Measurements from ENCODE around the gene CDK19. TPM values are rescaled to one million over a fixed set of nuclear protein-coding genes. Genes with fewer than 3 reads are reported as not detected.
"Not testable (repeated sequence)": the region's sequence is repeated elsewhere in the genome, so short reads cannot be mapped to it uniquely, and the experiment has no call there.

CDK19 gene
- total RNA-seq, 1 donor from 2014 or later = 34.4 TPM

DNA sequence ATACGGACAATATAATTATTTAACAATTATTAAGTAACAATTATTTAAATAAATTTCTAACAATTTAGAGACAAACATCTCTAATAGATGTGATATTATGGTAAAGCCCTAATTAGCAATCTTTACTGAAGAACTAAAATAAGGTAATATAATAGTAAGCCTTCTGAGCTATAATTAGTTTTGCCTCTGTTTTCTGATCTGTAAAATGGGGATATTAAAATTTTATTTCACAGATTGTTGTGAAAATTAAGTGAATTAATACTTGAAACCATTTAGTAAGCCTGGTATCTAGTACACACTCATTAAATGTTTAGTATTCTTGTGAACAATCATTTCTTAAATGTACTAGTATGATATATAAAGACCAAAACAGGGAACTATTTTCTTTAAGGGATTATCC is 70.3 kb downstream of the CDK19 start:
- no peaks in the 10 kb centered on the region for H3K4me1 ChIP-seq
- no peak overlapping the region for H3K4me3 ChIP-seq
- H3K9me3 ChIP-seq (ENCODE audit: low read depth) = peaks cover 8% of the 10 kb centered on the region
- H2AFZ ChIP-seq (replicated peaks) = no peak overlapping the region
- no peaks in the 10 kb centered on the region for H3K27me3 ChIP-seq
- no peak for DNase-seq (ENCODE audit: low spot score)
- H3K9ac ChIP-seq = no peak overlapping the region
- no peak overlapping the region for H3K4me3 Mint-ChIP-seq
- TF ChIP-seq EZH2 (IDR thresholded peaks at IDR 0.05) = no peak
- no peak for TF ChIP-seq EZH2phosphoT487 (IDR thresholded peaks at IDR 0.05)
- TF ChIP-seq, protein P1, sequence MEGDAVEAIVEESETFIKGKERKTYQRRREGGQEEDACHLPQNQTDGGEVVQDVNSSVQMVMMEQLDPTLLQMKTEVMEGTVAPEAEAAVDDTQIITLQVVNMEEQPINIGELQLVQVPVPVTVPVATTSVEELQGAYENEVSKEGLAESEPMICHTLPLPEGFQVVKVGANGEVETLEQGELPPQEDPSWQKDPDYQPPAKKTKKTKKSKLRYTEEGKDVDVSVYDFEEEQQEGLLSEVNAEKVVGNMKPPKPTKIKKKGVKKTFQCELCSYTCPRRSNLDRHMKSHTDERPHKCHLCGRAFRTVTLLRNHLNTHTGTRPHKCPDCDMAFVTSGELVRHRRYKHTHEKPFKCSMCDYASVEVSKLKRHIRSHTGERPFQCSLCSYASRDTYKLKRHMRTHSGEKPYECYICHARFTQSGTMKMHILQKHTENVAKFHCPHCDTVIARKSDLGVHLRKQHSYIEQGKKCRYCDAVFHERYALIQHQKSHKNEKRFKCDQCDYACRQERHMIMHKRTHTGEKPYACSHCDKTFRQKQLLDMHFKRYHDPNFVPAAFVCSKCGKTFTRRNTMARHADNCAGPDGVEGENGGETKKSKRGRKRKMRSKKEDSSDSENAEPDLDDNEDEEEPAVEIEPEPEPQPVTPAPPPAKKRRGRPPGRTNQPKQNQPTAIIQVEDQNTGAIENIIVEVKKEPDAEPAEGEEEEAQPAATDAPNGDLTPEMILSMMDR (IDR thresholded peaks at IDR 0.05) = no peak
- H3K27ac Mint-ChIP-seq = no peak overlapping the region
- no peak overlapping the region for H3K4me2 ChIP-seq
- peaks cover 25% of the 10 kb centered on the region for H3K79me2 ChIP-seq (ENCODE audit: low read depth)
- H3K9me3 Mint-ChIP-seq = peaks cover 31% of the 10 kb centered on the region
- H3K27ac ChIP-seq = no peak overlapping the region
- H3K36me3 Mint-ChIP-seq = peaks cover 36% of the 10 kb centered on the region
- H3K27me3 Mint-ChIP-seq (ENCODE audit: insufficient read depth, low read depth) = no peaks in the 10 kb centered on the region
- H3K4me1 Mint-ChIP-seq = no peaks in the 10 kb centered on the region
- no peaks in the 10 kb centered on the region for H3F3A ChIP-seq (ENCODE audit: low read depth)
- no peaks in the 10 kb centered on the region for H4K20me1 ChIP-seq (ENCODE audit: low read depth)
- H3K36me3 ChIP-seq = peaks cover 29% of the 10 kb centered on the region

DNA sequence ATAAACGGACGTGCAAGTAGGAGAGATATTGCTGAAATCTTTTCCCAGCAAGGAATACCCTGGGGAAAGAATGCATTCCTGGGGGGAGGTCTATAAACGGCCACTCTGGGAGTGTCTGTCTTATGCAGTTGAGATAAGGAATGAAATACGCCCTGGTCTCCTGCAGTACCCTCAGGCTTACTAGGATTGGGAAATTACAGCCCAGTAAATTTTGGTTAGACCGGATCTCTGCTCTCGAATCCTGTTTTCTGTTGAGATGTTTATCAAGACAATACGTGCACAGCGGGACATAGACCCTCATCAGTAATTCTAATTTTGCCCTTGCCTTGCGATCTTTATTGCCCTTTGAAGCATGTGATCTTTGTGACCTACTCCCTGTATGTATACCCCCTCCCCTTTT is 72.7 kb downstream of the CDK19 start:
- not testable (repeated sequence) for H3K27me3 Mint-ChIP-seq (ENCODE audit: insufficient read depth, low read depth); H3K27ac Mint-ChIP-seq; H3K9me3 ChIP-seq (ENCODE audit: low read depth)

DNA sequence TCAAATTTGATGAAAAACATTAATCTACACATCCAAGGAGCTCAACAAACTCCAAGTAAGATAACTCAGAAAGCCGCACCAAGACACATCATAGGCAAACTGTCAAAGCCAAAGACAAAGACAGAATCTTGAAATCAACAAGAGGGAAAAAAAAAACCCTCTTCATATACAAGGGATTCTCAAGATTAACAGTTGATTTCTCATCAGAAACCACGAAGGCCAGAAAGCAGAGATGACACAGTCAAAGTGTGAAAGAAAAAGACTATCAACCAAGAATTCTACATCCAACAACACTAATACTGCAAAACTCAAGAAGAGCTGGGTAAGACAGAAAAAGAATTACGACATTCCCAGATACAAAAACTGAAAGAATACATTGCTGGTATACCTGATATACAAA is 73.8 kb downstream of the CDK19 start:
- Histone ChIP-seq H3K4me2 (no peak overlapping the region), H3K4me3 (no peak overlapping the region)
- no peaks in the 10 kb centered on the region for H3K4me1 Mint-ChIP-seq

More for the DNA sequence above, 72.7 kb downstream of the CDK19 start:
- H3K4me3 ChIP-seq; H3F3A ChIP-seq (ENCODE audit: low read depth); H3K4me2 ChIP-seq; H3K27me3 ChIP-seq; DNase-seq (ENCODE audit: low spot score); H3K4me3 Mint-ChIP-seq; H3K9ac ChIP-seq; H4K20me1 ChIP-seq (ENCODE audit: low read depth); H3K27ac ChIP-seq; H3K79me2 ChIP-seq (ENCODE audit: low read depth); H3K4me1 ChIP-seq; H2AFZ ChIP-seq (replicated peaks); H3K4me1 Mint-ChIP-seq: not testable (repeated sequence)
- Mint-ChIP-seq H3K36me3 (peaks cover 38% of the 10 kb centered on the region), H3K9me3 (peaks cover 31% of the 10 kb centered on the region)
- peaks cover 31% of the 10 kb centered on the region for H3K36me3 ChIP-seq

DNA sequence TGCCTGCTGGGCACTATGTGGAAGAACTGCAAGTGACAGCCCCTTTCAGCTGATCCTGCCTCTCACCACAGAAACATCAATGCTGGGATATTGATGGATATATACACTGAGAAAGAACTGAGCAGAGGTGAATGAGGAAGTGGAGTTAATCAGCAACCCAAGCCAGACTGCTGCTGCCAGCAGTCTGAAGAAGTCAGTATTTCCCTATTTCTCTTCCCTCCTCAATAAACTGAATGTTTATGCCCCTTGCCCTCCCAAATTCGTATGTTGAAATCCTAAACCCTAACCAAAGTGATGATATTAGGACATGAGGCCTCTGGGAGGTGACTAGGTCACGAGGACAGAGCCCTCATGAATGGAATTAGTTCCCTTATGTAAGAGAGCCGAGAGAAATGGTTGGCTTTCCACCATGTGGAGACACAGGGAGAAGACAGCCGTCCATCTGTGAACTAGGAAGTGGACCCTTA is 76.3 kb downstream of the CDK19 start:
- H3K36me3 Mint-ChIP-seq = peaks cover 40% of the 10 kb centered on the region
- Histone ChIP-seq H2AFZ (replicated peaks) (no peak overlapping the region), H3K27ac (no peak overlapping the region), H3K36me3 (peaks cover 32% of the 10 kb centered on the region), H3K4me2 (no peak overlapping the region), H3K27me3 (no peaks in the 10 kb centered on the region), H3K9ac (no peak overlapping the region), H3K4me1 (no peaks in the 10 kb centered on the region), H3K9me3 (ENCODE audit: low read depth) (peaks cover 8% of the 10 kb centered on the region), H3K79me2 (ENCODE audit: low read depth) (no peaks in the 10 kb centered on the region), H3K4me3 (no peak overlapping the region), H4K20me1 (ENCODE audit: low read depth) (no peaks in the 10 kb centered on the region), H3F3A (ENCODE audit: low read depth) (no peaks in the 10 kb centered on the region)
- H3K4me1 Mint-ChIP-seq = no peaks in the 10 kb centered on the region
- no peak overlapping the region for H3K4me3 Mint-ChIP-seq
- DNase-seq (ENCODE audit: low spot score) = no peak
- H3K27ac Mint-ChIP-seq = no peak overlapping the region
- peaks cover 31% of the 10 kb centered on the region for H3K9me3 Mint-ChIP-seq
- no peaks in the 10 kb centered on the region for H3K27me3 Mint-ChIP-seq (ENCODE audit: insufficient read depth, low read depth)
- TF ChIP-seq EZH2phosphoT487 (IDR thresholded peaks at IDR 0.05) = no peak

More for the DNA sequence above, 73.8 kb downstream of the CDK19 start:
- H3K27me3 ChIP-seq = no peaks in the 10 kb centered on the region
- H3K9me3 ChIP-seq (ENCODE audit: low read depth) = peaks cover 8% of the 10 kb centered on the region
- H3K27ac Mint-ChIP-seq = no peak overlapping the region
- DNase-seq (ENCODE audit: low spot score) = no peak
- no peaks in the 10 kb centered on the region for H3K27me3 Mint-ChIP-seq (ENCODE audit: insufficient read depth, low read depth)
- no peaks in the 10 kb centered on the region for H4K20me1 ChIP-seq (ENCODE audit: low read depth)
- H2AFZ ChIP-seq (replicated peaks) = no peak overlapping the region
- no peak overlapping the region for H3K27ac ChIP-seq
- H3F3A ChIP-seq (ENCODE audit: low read depth) = no peaks in the 10 kb centered on the region
- no peaks in the 10 kb centered on the region for H3K4me1 ChIP-seq
- peaks cover 31% of the 10 kb centered on the region for H3K9me3 Mint-ChIP-seq
- peaks cover 31% of the 10 kb centered on the region for H3K36me3 ChIP-seq
- peaks cover 35% of the 10 kb centered on the region for H3K36me3 Mint-ChIP-seq
- no peak overlapping the region for H3K4me3 Mint-ChIP-seq
- peaks cover 6% of the 10 kb centered on the region for H3K79me2 ChIP-seq (ENCODE audit: low read depth)
- no peak overlapping the region for H3K9ac ChIP-seq
- TF ChIP-seq, protein P1 (IDR thresholded peaks at IDR 0.05) = no peak
- TF ChIP-seq EZH2 (IDR thresholded peaks at IDR 0.05) (no peak), EZH2phosphoT487 (IDR thresholded peaks at IDR 0.05) (no peak)
